Osteoblast (primary cell): ENCODE measurements around the gene PARP3. TPM values are rescaled to one million over a fixed set of nuclear protein-coding genes. Genes with fewer than 3 reads are reported as not detected.
A peak's percentile ranks its signal among the peaks of the same experiment; 100 is the strongest.

ENCODE experiments used
- DNase-seq: peaks from one replicate; pipeline ENCODE4 v3.0.0; 2011; ENCODE audit warnings: low spot score, mixed read lengths; ENCODE audit not compliant: insufficient read length; ENCODE audit errors: missing footprints
- H2AFZ ChIP-seq: 2 replicates; pipeline ENCODE4 v1.6.0; 2011; ENCODE audit warnings: mild to moderate bottlenecking, low read length
- H3K27ac ChIP-seq: 2 replicates; pipeline ENCODE4 v1.5.1; 2011; ENCODE audit warnings: mild to moderate bottlenecking, low read depth, low read length, moderate library complexity
- H3K27me3 ChIP-seq: 2 replicates; pipeline ENCODE4 v1.6.0; 2012; ENCODE audit warnings: mild to moderate bottlenecking, control low read depth, inconsistent platforms, low read length, moderate library complexity; ENCODE audit not compliant: insufficient read depth
- H3K36me3 ChIP-seq: 2 replicates; pipeline ENCODE4 v1.5.1; 2011; ENCODE audit warnings: mild to moderate bottlenecking, low read length, control low read depth, moderate library complexity; ENCODE audit not compliant: insufficient read depth
- H3K4me1 ChIP-seq: 2 replicates; pipeline ENCODE4 v1.5.1; 2011; ENCODE audit warnings: mild to moderate bottlenecking, low read length, control low read depth, moderate library complexity; ENCODE audit not compliant: insufficient read depth
- H3K4me2 ChIP-seq: 2 replicates; pipeline ENCODE4 v1.6.0; 2011; ENCODE audit warnings: mild to moderate bottlenecking, low read length; ENCODE audit not compliant: insufficient read depth
- H3K4me3 ChIP-seq: fragments of 200-600 bp; sonication (generic); 3 replicates; pipeline ENCODE4 v1.5.1; 2012; ENCODE audit warnings: mild to moderate bottlenecking, low read length, inconsistent platforms; ENCODE audit not compliant: insufficient read depth
- H3K79me2 ChIP-seq: 2 replicates; pipeline ENCODE4 v1.6.0; 2012; ENCODE audit warnings: mild to moderate bottlenecking, low read length, control low read depth, inconsistent platforms; ENCODE audit not compliant: insufficient read depth
- H3K9me3 ChIP-seq: 2 replicates; pipeline ENCODE4 v1.5.1; 2011; ENCODE audit warnings: low read depth, low read length, control low read depth
- H4K20me1 ChIP-seq: 2 replicates; pipeline ENCODE4 v1.6.0; 2012; ENCODE audit warnings: mild to moderate bottlenecking, low read length, control low read depth; ENCODE audit not compliant: insufficient read depth
- total RNA-seq: library from RNA; depleted of rRNA; stranded (reverse); fragments of >200 nt; gene quantifications from 2 replicates; pipeline ENCODE4 v1.2.3, GENCODE V29; 2012
- TF ChIP-seq, protein P1 (sequence below): IDR thresholded peaks from 2 replicates; pipeline ENCODE4 v1.5.1; 2011; ENCODE audit warnings: mild to moderate bottlenecking, low read depth, low read length, moderate library complexity; ENCODE audit errors: extremely low read depth

The PARP3 gene
- total RNA-seq, 1 donor, result 46.0 TPM

DNA sequence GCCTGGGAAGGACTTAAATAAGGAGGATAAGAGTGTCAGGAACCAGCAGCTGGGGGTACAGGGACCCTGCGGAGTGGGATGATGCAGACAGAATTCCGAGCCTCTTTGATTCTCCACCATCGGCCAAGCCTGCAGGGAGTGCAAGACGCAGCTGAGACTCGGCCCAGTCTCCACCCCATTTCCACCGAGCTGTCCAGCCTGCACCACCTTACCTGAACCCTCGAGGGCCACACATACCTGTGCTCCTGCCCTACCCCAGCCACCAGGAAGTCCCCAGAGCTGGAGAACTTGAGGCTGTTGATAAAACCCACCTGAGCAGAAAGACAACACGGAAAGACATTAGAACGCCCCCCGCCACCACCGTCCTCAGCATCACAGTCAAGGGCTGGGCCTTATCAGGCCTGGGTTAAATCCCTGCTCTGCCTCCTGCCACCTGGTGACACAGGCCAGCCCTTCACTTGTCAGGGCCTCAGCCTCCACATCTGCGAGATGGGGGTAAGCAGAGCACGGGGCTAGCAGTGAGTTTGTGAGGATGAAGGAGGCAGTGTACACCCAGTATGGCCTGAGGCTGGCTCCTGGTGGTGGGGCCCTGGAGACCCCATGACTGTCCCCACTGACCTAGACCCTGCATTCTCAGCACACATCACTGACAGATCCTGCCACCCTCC lies 8.6 kb upstream of the PARP3 start:
- no peak overlapping the region for H3K4me3 ChIP-seq
- no peak overlapping the region for H3K27ac ChIP-seq
- TF ChIP-seq, protein P1, sequence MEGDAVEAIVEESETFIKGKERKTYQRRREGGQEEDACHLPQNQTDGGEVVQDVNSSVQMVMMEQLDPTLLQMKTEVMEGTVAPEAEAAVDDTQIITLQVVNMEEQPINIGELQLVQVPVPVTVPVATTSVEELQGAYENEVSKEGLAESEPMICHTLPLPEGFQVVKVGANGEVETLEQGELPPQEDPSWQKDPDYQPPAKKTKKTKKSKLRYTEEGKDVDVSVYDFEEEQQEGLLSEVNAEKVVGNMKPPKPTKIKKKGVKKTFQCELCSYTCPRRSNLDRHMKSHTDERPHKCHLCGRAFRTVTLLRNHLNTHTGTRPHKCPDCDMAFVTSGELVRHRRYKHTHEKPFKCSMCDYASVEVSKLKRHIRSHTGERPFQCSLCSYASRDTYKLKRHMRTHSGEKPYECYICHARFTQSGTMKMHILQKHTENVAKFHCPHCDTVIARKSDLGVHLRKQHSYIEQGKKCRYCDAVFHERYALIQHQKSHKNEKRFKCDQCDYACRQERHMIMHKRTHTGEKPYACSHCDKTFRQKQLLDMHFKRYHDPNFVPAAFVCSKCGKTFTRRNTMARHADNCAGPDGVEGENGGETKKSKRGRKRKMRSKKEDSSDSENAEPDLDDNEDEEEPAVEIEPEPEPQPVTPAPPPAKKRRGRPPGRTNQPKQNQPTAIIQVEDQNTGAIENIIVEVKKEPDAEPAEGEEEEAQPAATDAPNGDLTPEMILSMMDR, result no peak
- peaks cover 42% of the 10 kb centered on the region for H3K36me3 ChIP-seq
- no peak overlapping the region for H3K4me2 ChIP-seq
- no peaks in the 10 kb centered on the region for H3K27me3 ChIP-seq
- peaks cover 7% of the 10 kb centered on the region for H3K79me2 ChIP-seq
- no peak overlapping the region for H2AFZ ChIP-seq
- DNase-seq, result peak; percentile 66
- no peaks in the 10 kb centered on the region for H3K9me3 ChIP-seq
- peaks cover 2% of the 10 kb centered on the region for H4K20me1 ChIP-seq
- no peaks in the 10 kb centered on the region for H3K4me1 ChIP-seq

DNA sequence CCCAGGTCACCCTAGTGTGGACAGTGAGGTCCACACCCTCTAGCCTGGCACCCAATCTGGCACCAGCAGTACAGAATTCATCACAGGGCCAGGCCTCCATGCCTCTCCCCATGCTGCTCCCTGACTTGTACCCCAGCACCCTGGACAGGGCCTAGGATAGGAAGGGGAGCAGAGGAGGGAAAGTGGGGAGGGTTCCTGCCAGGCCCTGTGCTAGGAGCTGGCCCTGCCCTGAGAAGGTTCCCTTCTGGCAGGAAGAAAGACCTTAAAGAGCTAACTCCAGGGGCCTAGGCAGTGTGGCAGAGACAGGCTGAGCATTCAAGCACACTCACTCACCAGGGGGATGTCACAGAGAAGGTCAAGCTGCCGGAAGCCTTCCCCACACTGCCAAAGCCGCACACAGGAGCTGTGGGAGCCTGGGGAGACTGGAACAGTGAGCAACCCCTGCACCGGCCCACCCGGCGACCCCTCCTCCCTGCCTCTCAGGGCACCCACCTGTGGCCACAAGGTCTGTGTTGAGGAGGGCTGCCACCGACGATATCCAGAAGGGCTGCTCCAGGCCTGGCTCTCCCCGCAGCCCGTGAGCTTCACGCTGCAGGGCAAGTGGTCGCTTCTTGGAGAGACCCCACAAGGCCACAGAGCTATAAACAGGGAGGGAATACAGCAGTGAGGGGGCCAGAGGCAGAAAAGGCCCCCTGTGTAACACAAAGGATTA lies 7.9 kb upstream of the PARP3 start:
- TF ChIP-seq, protein P1, result no peak
- peaks cover 14% of the 10 kb centered on the region for H3K79me2 ChIP-seq
- peaks cover 48% of the 10 kb centered on the region for H3K36me3 ChIP-seq

DNA sequence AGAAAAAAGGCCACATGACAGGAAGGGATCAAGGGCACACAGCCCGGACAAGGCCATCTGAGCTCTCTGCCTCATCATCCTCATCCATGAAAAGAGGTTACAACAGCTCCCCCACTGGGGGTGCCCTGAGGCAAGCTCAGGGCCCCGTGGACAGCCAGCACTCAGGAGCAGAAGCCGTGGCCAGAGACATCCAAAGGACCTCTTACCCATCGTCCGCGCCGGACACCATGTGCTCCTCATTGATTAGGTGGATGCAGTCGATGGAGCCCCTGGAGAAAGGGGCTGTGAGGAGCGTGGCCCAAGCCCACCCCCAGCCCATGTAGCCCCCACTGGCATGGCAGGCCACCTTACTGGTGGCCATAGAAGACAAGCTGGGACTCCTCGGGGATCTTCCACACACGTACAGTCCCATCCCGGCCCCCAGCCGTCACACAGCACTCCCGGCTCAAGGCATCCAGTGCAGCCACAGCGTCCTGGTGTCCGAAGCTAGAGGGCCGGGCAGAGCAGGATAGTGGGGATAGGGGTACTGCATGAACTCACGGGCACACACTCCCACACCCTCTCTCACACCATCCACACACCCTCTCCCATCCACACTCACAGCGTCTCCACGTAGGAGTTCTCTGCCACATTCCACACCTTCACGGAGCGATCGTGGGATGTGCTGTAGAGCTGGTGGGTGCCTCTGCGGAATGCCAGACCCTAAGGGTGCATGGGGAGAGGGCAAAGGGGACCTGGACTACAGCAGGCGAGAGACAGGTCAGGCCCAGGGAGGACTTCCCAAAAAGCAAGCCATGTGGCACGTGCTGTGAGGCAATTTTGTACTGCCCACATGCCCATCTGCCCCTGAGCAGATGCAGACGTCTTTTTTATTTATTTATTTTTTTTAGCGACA lies 6.9 kb upstream of the PARP3 start:
- Histone ChIP-seq H3K27ac (no peak overlapping the region), H2AFZ (no peak overlapping the region), H3K4me3 (no peak overlapping the region), H3K27me3 (no peaks in the 10 kb centered on the region), H4K20me1 (peaks cover 7% of the 10 kb centered on the region), H3K36me3 (peaks cover 51% of the 10 kb centered on the region), H3K4me2 (no peak overlapping the region), H3K9me3 (no peaks in the 10 kb centered on the region), H3K79me2 (peaks cover 23% of the 10 kb centered on the region), H3K4me1 (no peaks in the 10 kb centered on the region)
- TF ChIP-seq, protein P1, result no peak
- peak; percentile 54 for DNase-seq

More for the DNA sequence above, 7.9 kb upstream of the PARP3 start:
- Histone ChIP-seq H3K9me3 (no peaks in the 10 kb centered on the region), H3K27ac (no peak overlapping the region), H2AFZ (no peak overlapping the region), H4K20me1 (peaks cover 5% of the 10 kb centered on the region), H3K27me3 (no peaks in the 10 kb centered on the region), H3K4me3 (no peak overlapping the region), H3K4me2 (no peak overlapping the region), H3K4me1 (no peaks in the 10 kb centered on the region)
- DNase-seq, result peak; percentile 75
